Measurements from ENCODE around the gene HOXB3. TPM values are rescaled to one million over a fixed set of nuclear protein-coding genes. Genes with fewer than 3 reads are reported as not detected.

The HOXB3 gene
- total RNA-seq, 2 donors from 2014 or later: 26.8 to 33.3 TPM

GRCh38 chr17:48562934-48563333, 27.1 kb downstream of the HOXB3 start:
- TF ChIP-seq CTCF (IDR thresholded peaks at IDR 0.05): no peak
- peak overlapping the region in 1 of 2 donors; percentile 13 for H3K27ac ChIP-seq
- no peak for DNase-seq (ENCODE audit: low spot score)
- no peaks in the 10 kb centered on the region for H3K27me3 ChIP-seq (replicated peaks; ENCODE audit: insufficient read depth)
- no peak overlapping the region for H3K4me3 ChIP-seq
- no peaks in the 10 kb centered on the region for H3K36me3 ChIP-seq
- ATAC-seq (ENCODE audit: insufficient number of reproducible peaks, low FRiP score, low read depth): no peak
- H3K4me1 ChIP-seq (ENCODE audit: control insufficient read depth in 1 of 2, low read depth in 2 of 2): peaks cover 16 to 96% of the 10 kb centered on the region in 2 donors
- no peaks in the 10 kb centered on the region for H3K9me3 ChIP-seq

GRCh38 chr17:48561884-48562810, 27.9 kb downstream of the HOXB3 start:
- Histone ChIP-seq H3K4me1 (ENCODE audit: control insufficient read depth in 1 of 2, low read depth in 2 of 2) (peaks cover 21 to 96% of the 10 kb centered on the region in 2 donors), H3K4me3 (no peak overlapping the region), H3K27me3 (replicated peaks; ENCODE audit: insufficient read depth) (no peaks in the 10 kb centered on the region), H3K9me3 (no peaks in the 10 kb centered on the region), H3K27ac (peak overlapping the region in 1 of 2 donors; percentile 3), H3K36me3 (no peaks in the 10 kb centered on the region)
- no peak for DNase-seq (ENCODE audit: low spot score)
- TF ChIP-seq CTCF (IDR thresholded peaks at IDR 0.05): peak; percentile 17
- ATAC-seq (ENCODE audit: insufficient number of reproducible peaks, low FRiP score, low read depth): no peak

- Histone ChIP-seq H3K4me1 (ENCODE audit: control insufficient read depth in 1 of 2, low read depth in 2 of 2) (peaks cover 32 to 92% of the 10 kb centered on the region in 2 donors), H3K4me3 (peak overlapping the region; percentile 34)
- no peak for ATAC-seq (ENCODE audit: insufficient number of reproducible peaks, low FRiP score, low read depth)
Observed at GRCh38 chr17:48559840-48560817, 29.9 kb downstream of the HOXB3 start.

GRCh38 chr17:48559122-48559839, 30.8 kb downstream of the HOXB3 start:
- H3K9me3 ChIP-seq: no peaks in the 10 kb centered on the region
- peak overlapping the region; percentile 50 to 96 for H3K27ac ChIP-seq
- ATAC-seq (ENCODE audit: insufficient number of reproducible peaks, low FRiP score, low read depth) (no peak), DNase-seq (ENCODE audit: low spot score) (no peak)
- no peak for TF ChIP-seq CTCF (IDR thresholded peaks at IDR 0.05)
- no peaks in the 10 kb centered on the region for H3K27me3 ChIP-seq (replicated peaks; ENCODE audit: insufficient read depth)
- peaks cover 31 to 85% of the 10 kb centered on the region in 2 donors for H3K4me1 ChIP-seq (ENCODE audit: control insufficient read depth in 1 of 2, low read depth in 2 of 2)
- H3K36me3 ChIP-seq: no peaks in the 10 kb centered on the region
- H3K4me3 ChIP-seq: peak overlapping the region; percentile 34

More at GRCh38 chr17:48559840-48560817, 29.9 kb downstream of the HOXB3 start:
- TF ChIP-seq CTCF (IDR thresholded peaks at IDR 0.05): no peak
- no peaks in the 10 kb centered on the region for H3K27me3 ChIP-seq (replicated peaks; ENCODE audit: insufficient read depth)
- DNase-seq (ENCODE audit: low spot score): no peak
- H3K36me3 ChIP-seq: no peaks in the 10 kb centered on the region
- H3K9me3 ChIP-seq: no peaks in the 10 kb centered on the region
- H3K27ac ChIP-seq: peak overlapping the region; percentile 52 to 96

Measured in thoracic aorta (tissue), 2 donors.